22Rv1 (cell line): ENCODE data around the gene GATD1.

Source experiments
- CTCF ChIP-seq: fragments of 450-650 bp; IDR thresholded peaks from 2 replicates; pipeline ENCODE4 v1.5.1; 2017; ENCODE audit warnings: mild to moderate bottlenecking
- ZFX ChIP-seq: fragments of 450-650 bp; IDR thresholded peaks from 2 replicates; pipeline ENCODE4 v1.6.1; 2017; ENCODE audit warnings: antibody characterized with exemption, borderline replicate concordance

GRCh38 chr11:763549-764321, 13.6 kb downstream of the GATD1 start:
- TF ChIP-seq CTCF (no peak), ZFX (no peak)
